NCI-H2171 (cell line): ENCODE results near the gene CDK15.

ENCODE experiments used
- DNase-seq: peaks from one replicate; lab custom pipeline; 2025; lab: John Stamatoyannopoulos, UW

CDK15 gene

DNA sequence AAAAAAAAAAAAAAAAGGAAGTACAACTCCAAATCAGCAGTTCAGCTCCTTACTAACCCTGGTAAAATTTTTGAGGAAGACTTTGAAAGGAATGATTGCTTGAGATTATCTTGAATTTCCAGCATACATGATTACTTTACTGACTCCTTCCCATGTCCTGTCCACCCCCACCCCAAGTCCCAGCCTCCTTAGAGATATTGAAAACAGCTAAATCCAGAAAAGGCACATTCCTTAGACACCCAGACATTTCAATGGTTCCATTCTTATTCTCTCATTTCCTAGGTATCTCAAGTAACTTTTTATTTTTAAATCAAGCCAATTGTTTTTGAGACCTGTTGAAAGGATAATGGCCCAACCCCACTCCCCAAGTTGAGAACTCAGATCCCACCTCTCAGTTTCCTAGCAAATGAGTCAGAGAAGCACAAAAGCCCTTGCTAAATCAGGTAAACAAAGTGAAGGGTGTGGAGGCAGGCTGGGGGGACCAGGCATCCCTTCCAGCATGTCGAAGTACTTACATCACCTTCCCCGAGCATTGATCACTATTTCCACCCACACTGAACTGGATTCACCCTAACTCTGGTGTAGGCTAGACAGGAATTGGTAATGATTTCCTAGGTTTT is 131.9 kb downstream of the CDK15 start:
- DNase-seq, result no peak

DNA sequence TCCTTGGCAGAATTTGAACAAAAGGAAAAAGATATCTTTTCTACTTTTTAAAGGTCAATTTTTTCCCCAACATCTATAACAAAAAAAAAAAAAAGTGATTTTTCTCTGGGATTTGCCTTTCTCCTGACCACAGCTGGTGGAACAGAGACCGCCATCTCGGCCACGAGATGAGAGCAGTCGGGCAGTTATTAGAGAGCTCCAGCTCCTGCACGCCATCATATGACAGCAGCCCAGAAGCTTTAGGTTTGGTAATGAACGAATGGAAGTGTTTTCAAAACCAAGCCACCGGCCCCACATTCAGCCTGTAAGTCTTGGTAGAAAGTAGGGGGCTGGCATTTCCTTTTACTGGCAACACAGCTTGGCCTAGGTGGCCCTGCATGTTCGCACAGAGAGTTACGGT is 132.4 kb downstream of the CDK15 start:
- DNase-seq, result no peak

DNA sequence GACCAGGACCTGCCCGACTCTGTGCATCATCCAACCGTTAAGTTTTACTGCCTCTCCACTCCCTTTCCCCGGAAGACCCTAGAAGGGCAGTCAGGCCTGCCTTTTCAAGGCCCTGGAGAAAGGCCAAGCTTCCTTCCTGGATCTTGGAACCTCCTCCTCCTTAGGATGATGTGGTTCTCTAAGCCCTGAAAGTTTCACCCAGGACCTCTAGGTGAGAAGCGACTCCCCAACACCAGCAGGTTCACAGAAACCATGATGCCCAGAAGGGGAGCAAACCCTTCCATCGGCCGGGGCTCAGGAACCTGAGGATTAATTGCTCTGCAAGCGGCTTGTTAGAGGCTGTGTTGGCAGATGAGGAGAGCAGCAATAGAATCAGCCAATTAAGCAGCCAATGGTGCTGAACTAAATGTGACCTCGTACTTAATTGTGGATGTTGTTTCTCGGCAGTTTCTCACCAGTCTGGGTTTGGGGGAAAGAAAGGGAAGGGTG is 133.2 kb downstream of the CDK15 start:
- DNase-seq, result no peak

- DNase-seq, result no peak
Observed at GRCh38 chr2:201942531-201942930, 136.2 kb downstream of the CDK15 start.
